ENCODE results near the gene RNASE7.
A peak's percentile ranks its signal among the peaks of the same experiment; 100 is the strongest.
"Not testable (repeated sequence)": the region's sequence is repeated elsewhere in the genome, so short reads cannot be mapped to it uniquely, and the experiment has no call there.

The RNASE7 gene, protein sequence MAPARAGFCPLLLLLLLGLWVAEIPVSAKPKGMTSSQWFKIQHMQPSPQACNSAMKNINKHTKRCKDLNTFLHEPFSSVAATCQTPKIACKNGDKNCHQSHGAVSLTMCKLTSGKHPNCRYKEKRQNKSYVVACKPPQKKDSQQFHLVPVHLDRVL

DNA sequence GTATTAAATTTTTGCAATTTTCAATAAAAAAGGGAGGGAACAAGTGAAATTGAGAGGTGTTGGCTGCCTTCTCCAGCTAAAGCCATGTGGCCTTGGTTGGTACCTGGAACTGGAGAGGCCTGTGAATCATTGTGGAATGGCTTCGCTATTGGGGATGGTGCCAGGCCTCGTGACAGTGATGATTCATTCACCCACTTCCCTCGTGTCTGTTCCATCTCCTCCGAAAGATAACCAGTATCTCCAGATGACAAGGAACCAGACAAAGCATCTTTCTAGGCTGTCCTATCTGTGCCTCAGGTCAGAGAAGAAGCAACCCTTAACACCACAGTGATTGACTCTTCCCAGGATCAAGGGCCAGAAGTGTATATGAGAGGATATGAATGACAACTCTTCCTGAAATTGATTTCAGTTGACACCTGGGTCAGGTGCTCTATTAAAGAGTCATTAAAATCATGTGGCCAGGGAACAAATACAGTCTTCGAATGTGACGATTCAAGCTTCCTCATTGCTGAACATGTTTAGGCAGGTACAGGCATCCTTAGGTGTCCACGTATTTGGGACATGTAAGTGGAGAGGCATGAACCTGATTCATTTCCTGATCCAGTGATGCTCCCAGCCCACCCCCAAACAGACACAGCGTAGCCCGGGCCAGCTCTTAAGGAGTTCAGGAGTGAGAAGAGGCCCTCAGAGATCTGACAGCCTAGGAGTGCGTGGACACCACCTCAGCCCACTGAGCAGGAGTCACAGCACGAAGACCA, at the start of gene RNASE7:
TSS of gene RNASE7 (plus strand) at position 687 of the 758 bp plus-strand sequence. CDS start 631 bp downstream, outside the sequence.
- no peak for DNase-seq
- in situ Hi-C loops (cut with MboI; ENCODE audit: low pct_unique_long_range_greater_than_20kb, low sequenced_read_pairs) = no loop called here

DNA sequence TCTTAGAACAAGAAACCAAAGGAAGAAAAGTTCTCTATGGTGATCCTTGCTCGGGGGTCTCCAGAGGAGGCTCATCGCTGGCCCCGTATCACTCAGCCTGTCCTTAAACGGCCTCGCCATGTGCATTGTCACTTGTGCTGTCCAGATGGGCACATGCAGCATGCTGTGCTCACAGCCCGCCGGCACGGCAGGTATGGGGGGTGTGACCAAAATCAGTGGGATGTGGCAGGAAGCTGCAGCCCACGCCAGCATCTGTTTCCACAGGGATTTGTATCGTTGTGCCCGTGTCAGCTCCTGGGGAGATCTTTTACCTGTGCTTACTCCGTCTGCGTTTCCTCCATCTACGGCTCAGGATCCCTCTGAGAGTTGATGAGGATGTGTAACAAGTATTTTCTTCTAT, 45.6 kb upstream of the RNASE7 start:
- in situ Hi-C loops (cut with MboI; ENCODE audit: low pct_unique_long_range_greater_than_20kb, low sequenced_read_pairs) = no loop called here
- DNase-seq = no peak

GRCh38 chr14:20997115-20997514, 45.0 kb upstream of the RNASE7 start:
- no peak for DNase-seq
- in situ Hi-C loops (cut with MboI; ENCODE audit: low pct_unique_long_range_greater_than_20kb, low sequenced_read_pairs) = no loop called here

- no peak for DNase-seq
- in situ Hi-C loops (cut with MboI; ENCODE audit: low pct_unique_long_range_greater_than_20kb, low sequenced_read_pairs) = no loop called here
Observed at GRCh38 chr14:20997564-20997963, 44.6 kb upstream of the RNASE7 start.

- in situ Hi-C loops (cut with MboI; ENCODE audit: low pct_unique_long_range_greater_than_20kb, low sequenced_read_pairs) = no loop called here
- DNase-seq = no peak
Observed at GRCh38 chr14:20998139-20998538, 44.0 kb upstream of the RNASE7 start.

DNA sequence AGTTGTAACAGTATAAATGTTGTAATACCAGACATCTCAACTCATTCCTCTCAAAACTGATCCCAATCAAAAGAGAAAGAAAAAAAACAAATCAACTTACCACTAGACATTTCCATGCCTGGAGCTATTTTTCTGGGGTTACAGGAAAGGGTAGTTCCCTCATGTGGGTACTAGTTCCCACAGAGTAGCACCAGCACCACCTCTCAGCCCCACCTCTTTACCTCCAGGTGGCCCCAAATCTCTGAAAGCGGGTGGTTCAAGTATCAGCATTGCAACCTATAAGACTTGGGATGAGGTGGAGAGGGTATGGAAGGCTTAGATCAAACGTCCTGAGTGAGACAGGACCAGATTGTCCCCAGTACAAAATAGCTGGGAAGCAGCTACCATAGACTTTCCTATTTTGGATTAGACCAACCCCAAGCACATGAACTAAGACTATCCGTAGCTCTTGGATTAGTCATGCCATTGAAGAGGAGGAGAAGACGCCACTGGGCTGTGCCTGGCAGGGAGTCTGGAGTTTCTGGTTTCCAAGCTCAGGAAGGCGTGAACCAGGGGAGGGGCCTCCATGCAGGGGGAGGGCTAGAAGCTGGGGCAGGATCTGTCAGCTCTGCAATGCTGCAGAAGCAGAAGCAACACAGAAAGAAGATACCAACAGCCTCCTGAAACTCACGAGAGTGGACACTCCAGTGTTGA, 43.3 kb upstream of the RNASE7 start, which contains the start of gene SLC39A2:
TSS of gene SLC39A2 (plus strand) at position 620 of the 693 bp plus-strand sequence. CDS start 154 bp downstream, outside the sequence.
- DNase-seq = no peak
- in situ Hi-C loops (cut with MboI; ENCODE audit: low pct_unique_long_range_greater_than_20kb, low sequenced_read_pairs) = no loop called here

DNA sequence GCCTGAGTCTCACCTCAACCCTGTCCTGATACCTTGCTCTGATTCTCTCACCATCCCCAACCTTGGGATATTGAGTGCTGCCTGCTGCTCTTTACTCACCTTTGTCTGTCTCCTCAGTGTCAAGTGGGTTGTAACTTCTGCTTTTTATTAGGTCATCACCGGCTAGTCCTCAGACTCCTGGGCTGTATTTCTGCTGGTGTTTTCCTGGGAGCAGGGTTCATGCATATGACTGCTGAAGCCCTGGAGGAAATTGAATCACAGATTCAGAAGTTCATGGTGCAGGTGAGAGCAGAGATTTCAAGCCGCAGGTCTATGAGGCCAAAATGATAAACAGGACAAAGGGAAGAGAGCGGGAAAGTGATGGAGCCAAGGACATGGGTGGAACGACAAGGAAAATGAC, 42.6 kb upstream of the RNASE7 start:
- DNase-seq = no peak
- in situ Hi-C loops (cut with MboI; ENCODE audit: low pct_unique_long_range_greater_than_20kb, low sequenced_read_pairs) = no loop called here

DNA sequence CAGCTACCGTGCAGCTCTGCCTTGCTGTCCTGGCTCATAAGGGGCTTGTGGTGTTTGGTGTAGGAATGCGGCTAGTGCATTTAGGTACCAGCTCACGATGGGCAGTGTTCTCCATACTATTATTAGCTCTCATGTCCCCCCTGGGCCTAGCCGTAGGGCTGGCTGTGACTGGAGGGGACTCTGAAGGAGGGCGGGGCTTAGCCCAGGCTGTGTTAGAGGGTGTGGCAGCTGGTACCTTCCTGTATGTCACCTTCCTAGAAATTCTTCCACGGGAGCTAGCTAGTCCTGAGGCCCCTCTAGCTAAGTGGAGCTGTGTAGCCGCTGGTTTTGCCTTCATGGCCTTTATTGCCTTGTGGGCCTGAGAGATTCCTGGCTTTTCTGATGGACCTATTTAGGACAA, 40.9 kb upstream of the RNASE7 start:
- DNase-seq = no peak
- in situ Hi-C loops (cut with MboI; ENCODE audit: low pct_unique_long_range_greater_than_20kb, low sequenced_read_pairs) = no loop called here

- no peak for DNase-seq
- in situ Hi-C loops (cut with MboI; ENCODE audit: low pct_unique_long_range_greater_than_20kb, low sequenced_read_pairs) = no loop called here
Observed at GRCh38 chr14:21003788-21004346, 38.3 kb upstream of the RNASE7 start.

DNA sequence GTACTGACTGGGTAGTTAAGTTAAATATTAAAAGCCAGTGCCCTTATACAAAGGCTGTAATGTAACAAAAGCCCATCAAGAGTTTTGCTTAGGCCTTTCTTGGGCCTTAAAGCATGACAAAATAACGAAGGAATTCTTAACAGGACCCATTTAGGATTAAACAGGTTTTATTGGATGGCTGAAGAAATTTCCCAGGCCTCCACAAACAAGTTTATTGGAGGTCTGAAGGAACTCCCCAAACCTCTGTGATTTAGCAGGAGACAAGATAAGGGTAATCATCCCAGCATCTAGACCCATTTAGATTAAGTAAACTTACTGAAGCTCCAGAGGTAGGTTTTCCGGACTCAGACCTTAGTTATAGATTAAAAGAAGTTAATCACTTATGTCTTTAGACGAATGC, 32.4 kb upstream of the RNASE7 start:
- in situ Hi-C loops (cut with MboI; ENCODE audit: low pct_unique_long_range_greater_than_20kb, low sequenced_read_pairs); DNase-seq: not testable (repeated sequence)

GRCh38 chr14:21011136-21011535, 31.0 kb upstream of the RNASE7 start:
- DNase-seq = no peak
- in situ Hi-C loops (cut with MboI; ENCODE audit: low pct_unique_long_range_greater_than_20kb, low sequenced_read_pairs) = no loop called here

DNA sequence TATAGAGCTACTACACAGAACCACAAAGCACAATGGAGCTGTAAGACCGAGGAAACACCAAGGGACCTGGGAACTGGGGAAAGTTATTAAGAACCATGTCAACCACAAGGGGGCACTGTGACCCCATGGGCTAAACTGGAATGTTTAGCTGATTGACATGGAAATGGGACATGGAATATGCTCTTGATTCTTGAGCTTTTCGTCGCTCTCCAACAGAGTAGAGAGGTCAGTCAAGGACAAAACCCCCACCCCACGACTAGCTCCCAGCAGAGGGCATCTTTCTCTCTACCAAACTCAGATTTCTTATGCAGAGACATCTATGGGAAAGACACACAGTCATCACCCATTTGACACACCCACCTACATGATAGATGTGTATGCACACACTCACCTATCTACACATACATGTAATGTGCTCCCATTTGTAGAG, 27.4 kb upstream of the RNASE7 start:
- in situ Hi-C loops (cut with MboI; ENCODE audit: low pct_unique_long_range_greater_than_20kb, low sequenced_read_pairs) = no loop called here
- DNase-seq = peak; percentile 88

GRCh38 chr14:21015312-21015711, 26.9 kb upstream of the RNASE7 start:
- no peak for DNase-seq
- in situ Hi-C loops (cut with MboI; ENCODE audit: low pct_unique_long_range_greater_than_20kb, low sequenced_read_pairs) = no loop called here

GRCh38 chr14:21016413-21017190, 25.6 kb upstream of the RNASE7 start:
- DNase-seq = no peak
- in situ Hi-C loops (cut with MboI; ENCODE audit: low pct_unique_long_range_greater_than_20kb, low sequenced_read_pairs) = no loop called here

DNA sequence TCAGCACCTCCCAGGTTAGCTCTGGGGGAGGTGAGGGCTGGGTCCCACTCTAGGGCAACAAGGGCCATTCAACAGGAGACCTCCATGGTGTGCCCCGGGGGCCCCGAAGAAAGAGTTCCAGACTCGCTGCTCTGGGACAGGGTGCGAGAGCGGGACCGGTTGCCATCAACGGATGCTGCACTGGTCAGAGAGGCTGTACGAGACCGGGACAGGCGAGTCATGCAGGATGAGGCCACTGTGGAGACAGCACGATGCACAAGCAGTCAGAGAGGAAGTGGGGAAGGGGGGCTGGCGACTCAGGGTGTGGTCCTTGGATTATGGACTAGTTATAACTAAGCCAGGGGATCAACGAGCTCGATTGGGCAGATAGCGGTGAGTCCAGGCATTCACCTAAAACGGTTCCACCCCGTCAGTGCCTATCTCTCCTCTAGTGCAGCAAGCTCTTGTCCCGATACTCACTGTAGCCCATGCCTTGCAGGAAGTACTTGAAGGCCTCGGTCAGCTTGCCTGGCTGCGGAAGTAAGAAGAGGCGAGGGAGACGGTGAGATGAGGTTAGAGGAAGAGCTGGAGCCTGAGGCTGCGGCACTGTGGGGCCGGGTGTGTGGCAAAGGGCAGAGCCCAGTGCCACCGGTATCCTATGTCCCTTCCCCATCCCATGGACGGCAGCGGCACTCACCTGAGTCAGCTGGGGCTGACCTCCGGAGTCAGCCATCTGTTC, 24.5 kb upstream of the RNASE7 start:
- no peak for DNase-seq
- in situ Hi-C loops (cut with MboI; ENCODE audit: low pct_unique_long_range_greater_than_20kb, low sequenced_read_pairs) = no loop called here

DNA sequence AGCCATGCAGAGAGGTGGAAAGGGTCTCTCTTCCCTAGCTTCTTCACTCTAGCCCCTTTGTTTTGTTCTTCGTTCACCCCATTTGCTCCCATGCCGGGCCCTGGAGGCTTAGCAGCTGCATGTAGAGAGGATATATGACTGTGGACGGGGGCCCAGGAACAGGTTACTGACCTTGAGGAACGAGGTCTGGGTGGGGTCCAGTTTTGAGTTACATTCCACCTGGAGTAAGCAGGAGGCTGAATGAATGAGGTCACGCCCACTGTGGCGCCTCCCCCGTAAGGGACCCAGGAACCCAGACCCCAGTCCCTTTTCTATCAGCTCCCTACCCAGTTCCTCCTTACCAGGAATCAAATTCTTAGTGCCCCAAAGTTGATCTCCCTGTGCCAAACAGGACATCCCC, 23.9 kb upstream of the RNASE7 start:
- no peak for DNase-seq
- in situ Hi-C loops (cut with MboI; ENCODE audit: low pct_unique_long_range_greater_than_20kb, low sequenced_read_pairs) = no loop called here

DNA sequence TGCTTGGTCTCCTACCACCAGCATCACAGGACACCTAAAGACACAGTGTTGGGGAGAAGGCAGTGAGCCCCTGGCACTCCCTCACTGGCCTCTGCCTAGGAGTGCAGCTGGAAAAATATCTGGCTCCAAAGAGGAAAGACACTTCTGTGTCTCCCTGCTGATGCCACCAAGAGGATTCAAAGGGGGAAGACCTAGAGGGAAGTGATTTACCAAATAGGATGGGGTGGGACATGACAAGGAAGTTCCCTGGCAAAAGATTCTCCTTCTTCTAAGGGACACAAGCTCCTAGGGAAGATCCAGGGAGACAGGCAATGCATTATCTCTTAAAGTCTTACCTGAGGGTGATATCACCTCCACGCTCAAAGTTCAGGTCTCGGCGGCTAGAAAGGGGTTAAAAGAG, 23.4 kb upstream of the RNASE7 start:
- no peak for DNase-seq
- in situ Hi-C loops (cut with MboI; ENCODE audit: low pct_unique_long_range_greater_than_20kb, low sequenced_read_pairs) = no loop called here

DNA sequence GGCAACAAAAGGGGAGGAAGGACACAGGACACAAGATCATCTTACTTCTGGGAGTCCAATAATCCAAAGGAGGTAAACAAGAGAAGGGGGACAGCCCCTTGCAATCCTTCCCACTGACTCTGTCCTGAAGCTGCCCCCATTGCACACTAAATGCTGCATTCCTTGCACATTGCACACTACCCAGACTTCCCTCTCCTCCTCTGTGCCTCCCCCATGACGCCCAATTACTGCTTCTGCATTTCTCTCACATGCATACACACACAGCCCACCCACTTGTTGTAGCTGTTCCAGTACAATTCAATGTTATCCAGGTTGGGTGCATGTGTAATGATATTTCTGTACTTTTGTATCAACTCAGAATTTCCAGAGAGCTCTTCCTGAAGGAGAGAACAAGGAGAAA, 22.8 kb upstream of the RNASE7 start:
- no peak for DNase-seq
- in situ Hi-C loops (cut with MboI; ENCODE audit: low pct_unique_long_range_greater_than_20kb, low sequenced_read_pairs) = no loop called here
